Occipital lobe (tissue), 2 donors: ENCODE data around the gene CENPVL1. TPM values are rescaled to one million over a fixed set of nuclear protein-coding genes. Genes with fewer than 3 reads are reported as not detected.
"Not testable (repeated sequence)": the region's sequence is repeated elsewhere in the genome, so short reads cannot be mapped to it uniquely, and the experiment has no call there.

Source experiments
- DNase-seq: peaks from one replicate; lab custom pipeline; 2025; lab: John Stamatoyannopoulos, UW
- total RNA-seq: library from RNA; depleted of rRNA; stranded (reverse); fragments of >200 nt; gene quantifications from one replicate; pipeline ENCODE4 v1.2.3, GENCODE V29; 2014

CENPVL1 gene
- 1.7 TPM for total RNA-seq

DNA sequence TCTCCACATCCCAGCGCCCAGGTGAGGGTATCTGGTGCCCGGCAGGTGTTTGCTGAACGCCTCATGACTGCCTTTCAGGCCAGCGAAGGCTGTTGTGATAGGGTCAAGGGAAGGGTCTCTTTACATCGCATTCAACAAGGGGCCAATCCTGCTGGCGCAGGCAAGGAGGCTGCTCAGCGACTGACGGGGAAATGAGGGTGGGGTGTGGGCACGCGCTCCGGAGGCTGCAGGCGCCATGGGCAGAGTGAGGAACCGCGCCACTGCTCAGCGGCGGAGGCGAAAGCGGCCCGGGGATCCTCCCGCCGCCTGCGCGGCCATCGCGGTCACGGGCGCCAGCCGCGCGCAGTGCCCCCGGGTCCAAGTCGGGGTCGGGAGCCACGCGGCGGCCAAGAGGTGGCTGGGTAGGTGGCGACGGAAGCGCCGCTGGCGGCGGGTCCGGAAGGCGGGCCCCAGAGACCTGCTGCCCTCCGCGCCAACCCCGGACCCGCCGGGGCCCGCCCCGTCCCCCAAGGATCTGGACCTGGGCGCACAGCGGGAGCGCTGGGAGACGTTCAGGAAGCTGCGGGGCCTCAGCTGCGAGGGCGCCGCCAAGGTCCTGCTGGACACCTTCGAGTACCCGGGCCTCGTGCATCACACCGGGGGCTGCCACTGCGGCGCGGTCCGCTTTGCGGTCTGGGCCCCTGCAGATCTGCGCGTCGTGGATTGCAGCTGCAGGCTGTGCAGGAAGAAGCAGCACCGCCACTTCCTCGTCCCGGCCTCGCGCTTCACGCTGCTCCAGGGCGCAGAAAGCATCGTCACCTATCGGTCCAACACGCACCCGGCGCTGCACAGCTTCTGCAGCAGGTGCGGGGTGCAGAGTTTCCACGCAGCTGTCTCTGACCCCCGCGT is at the start of gene CENPVL1:
TSS of gene CENPVL1 (plus strand) at position 236 of the 888 bp plus-strand sequence. CDS start at position 236, 0 bp downstream.
- not testable (repeated sequence) for DNase-seq

DNA sequence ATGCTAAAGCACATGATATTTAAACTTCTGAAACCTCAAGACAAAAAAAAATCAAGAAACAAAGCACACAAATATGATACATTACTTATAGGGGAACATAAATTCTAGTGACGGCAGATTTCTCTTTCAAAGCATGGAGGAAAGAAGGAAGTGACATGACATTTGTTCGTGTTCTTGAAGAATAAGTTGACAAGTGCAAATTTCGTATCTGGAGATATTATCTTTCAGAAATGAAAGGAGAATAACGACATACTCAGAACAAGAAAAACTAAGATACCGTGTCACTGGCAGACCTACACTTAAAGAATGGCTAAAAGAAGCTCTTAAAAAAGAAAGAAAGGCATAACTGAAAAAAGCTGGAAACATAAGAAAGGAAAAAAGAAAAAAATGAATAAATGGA is 44.3 kb upstream of the CENPVL1 start:
- no peak for DNase-seq

DNA sequence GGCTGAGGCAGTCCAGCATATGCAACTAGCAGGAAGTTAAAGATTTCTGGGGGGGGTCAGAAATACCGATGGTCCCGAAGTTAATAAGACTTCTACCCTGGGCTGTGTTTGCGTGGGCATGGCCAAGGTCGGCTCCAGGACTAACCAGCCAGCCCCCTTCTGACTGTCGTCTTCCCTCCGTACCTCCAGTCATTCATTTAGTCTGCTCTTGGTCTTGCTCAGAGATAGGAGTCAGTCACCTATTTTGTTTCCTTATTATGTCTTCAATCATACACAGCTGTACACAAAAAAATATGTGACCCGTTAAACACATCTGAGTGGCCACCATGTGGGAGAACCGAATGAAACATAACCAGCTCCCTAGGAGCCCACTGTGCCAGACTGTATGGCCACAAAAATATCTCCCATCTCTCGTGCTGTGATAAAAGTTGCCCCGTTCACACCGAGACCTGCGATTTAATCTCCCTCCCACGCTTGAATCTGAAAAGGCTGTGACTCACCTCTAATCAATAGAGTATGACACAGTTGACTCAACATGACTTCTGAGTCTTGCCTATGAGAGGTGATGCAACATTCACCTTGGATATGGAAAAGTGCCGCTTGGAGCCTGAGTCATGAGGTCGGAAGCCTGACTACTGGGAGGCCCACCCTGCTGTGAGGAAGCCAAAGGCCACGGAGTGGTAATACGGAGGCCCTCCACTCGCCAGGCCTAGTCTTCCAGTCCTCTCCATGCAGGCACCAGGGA is 30.5 kb upstream of the CENPVL1 start:
- DNase-seq: not testable (repeated sequence)

GRCh38 chrX:51681808-51682719 is 28.2 kb upstream of the CENPVL1 start:
- DNase-seq: not testable (repeated sequence)

DNA sequence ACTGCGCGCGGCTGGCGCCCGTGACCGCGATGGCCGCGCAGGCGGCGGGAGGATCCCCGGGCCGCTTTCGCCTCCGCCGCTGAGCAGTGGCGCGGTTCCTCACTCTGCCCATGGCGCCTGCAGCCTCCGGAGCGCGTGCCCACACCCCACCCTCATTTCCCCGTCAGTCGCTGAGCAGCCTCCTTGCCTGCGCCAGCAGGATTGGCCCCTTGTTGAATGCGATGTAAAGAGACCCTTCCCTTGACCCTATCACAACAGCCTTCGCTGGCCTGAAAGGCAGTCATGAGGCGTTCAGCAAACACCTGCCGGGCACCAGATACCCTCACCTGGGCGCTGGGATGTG is 27.6 kb upstream of the CENPVL1 start, which contains the start of gene CENPVL2:
TSS of gene CENPVL2 (minus strand) at position 112 of the 343 bp plus-strand sequence. CDS start at position 112, 0 bp downstream.
- not testable (repeated sequence) for DNase-seq

DNA sequence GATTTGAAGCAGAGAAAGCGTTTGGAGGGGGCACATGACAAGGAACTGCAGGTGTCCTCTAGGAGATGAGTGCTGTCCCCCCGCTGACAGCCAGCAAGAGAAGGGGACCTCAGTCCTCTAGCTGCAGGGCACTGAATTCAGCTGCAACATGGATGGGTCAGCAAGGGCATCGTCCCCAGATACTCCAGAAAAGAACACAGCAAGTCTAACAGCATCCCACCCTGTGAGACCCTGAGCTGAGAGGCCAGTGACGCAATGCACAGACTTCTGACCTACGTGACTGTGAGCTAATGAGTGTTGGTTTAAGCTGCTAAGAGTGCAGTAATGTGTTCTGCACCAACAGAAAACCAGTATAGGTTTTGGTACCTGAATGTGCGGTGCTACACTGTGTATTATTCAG is 16.1 kb upstream of the CENPVL1 start:
- DNase-seq: no peak

- no peak for DNase-seq
Measured at GRCh38 chrX:51697397-51697796, 12.9 kb upstream of the CENPVL1 start.

- not testable (repeated sequence) for DNase-seq
Measured at GRCh38 chrX:51712943-51713647, 2.8 kb downstream of the CENPVL1 start.

- DNase-seq: no peak
Measured at GRCh38 chrX:51728202-51728601, 17.9 kb downstream of the CENPVL1 start.

GRCh38 chrX:51737091-51737490 is 26.8 kb downstream of the CENPVL1 start:
- DNase-seq: no peak

DNA sequence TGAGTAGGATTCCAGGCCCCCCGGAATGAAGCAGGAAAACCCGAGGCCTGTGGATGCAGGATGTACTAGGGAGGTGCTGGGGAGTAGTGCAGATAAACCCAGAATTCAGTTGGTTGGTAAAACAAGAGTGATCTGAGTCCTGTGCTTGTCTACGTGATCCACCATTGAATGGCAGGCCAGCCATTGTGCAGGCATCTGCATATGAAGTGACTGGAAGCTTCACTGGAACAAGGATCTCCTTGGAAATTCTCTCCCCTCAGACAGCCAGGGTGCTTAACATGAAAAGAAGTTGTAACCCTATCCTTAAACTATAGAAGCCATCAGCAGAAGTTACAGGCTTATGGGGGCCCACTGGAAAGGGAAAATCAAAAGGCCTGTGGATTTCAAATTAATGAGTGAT is 32.3 kb downstream of the CENPVL1 start:
- DNase-seq: no peak

GRCh38 chrX:51743179-51743957 is 33.1 kb downstream of the CENPVL1 start, which contains the start of gene GSPT2:
TSS of gene GSPT2 (plus strand) at chrX:51743442. CDS start at chrX:51743627, 185 bp downstream.
- DNase-seq: peak; percentile 48

GRCh38 chrX:51747671-51748070 is 37.4 kb downstream of the CENPVL1 start:
- no peak for DNase-seq

DNA sequence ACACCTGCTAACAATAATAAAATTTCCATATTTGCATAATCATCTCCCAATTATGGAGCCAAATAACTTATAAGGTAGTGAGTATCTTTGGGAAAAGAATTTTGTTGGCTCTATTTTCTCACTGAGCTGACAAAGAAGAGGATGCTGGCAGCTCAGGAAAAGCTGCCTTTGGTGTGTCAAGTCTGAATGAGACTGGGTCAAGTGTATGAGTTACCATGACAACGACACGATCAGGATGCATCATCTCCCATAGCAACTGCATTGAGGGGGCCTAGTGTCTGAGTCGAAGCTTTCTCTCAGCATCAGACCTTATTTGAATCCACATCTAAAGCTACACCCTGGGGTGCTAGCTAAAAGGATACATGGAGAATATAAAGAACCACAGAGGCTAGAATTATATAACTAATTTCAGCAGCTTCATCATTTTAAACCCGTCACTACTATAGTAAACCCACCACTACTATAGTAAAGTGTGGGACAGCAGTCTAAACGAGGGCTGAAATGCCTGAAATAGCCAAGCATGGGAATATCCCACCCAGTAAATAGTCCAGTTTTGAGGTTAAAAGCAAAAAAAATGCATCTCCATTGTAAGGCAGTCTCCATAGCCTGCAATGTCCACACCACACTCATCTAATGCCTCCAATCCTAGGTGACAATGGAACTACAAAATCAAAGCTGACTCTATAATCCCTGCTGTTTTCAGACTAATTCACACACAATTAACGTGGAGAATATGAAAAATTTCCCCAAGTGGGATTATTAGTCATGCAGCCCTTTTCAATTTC is 48.9 kb downstream of the CENPVL1 start:
- peak; percentile 2 for DNase-seq

GRCh38 chrX:51760657-51761056 is 50.3 kb downstream of the CENPVL1 start:
- DNase-seq: no peak
